ENCODE results near the gene HECTD2. TPM values are rescaled to one million over a fixed set of nuclear protein-coding genes. Genes with fewer than 3 reads are reported as not detected.

Gene HECTD2
- total and polyA plus RNA-seq, 9 of the 15 experiments (the other 6 are each of a cell fraction or from before 2014, with no cell fraction given), result 1.3 to 5.9 (median 3.9) TPM

DNA sequence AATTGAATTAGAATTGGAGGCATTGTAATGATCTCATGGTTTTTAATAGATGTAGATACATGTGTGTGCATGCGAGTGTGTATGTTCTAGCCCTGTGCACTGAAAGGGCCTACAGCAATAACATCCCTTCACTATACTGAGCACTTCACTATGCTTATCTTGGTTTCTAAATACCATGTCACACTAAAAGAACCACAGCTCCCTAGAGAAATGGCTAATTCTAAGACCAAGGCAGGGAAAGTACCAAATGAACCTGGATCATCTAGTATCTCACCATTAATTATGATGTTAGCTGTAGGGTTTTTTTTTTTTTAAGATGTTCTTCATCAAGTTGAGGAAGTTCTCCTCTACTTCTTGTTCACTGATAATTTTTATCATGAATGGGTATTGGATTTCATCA is 55.1 kb downstream of the HECTD2 start (continued):
- TF ChIP-seq, protein P1, sequence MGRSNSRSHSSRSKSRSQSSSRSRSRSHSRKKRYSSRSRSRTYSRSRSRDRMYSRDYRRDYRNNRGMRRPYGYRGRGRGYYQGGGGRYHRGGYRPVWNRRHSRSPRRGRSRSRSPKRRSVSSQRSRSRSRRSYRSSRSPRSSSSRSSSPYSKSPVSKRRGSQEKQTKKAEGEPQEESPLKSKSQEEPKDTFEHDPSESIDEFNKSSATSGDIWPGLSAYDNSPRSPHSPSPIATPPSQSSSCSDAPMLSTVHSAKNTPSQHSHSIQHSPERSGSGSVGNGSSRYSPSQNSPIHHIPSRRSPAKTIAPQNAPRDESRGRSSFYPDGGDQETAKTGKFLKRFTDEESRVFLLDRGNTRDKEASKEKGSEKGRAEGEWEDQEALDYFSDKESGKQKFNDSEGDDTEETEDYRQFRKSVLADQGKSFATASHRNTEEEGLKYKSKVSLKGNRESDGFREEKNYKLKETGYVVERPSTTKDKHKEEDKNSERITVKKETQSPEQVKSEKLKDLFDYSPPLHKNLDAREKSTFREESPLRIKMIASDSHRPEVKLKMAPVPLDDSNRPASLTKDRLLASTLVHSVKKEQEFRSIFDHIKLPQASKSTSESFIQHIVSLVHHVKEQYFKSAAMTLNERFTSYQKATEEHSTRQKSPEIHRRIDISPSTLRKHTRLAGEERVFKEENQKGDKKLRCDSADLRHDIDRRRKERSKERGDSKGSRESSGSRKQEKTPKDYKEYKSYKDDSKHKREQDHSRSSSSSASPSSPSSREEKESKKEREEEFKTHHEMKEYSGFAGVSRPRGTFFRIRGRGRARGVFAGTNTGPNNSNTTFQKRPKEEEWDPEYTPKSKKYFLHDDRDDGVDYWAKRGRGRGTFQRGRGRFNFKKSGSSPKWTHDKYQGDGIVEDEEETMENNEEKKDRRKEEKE (IDR thresholded peaks at IDR 0.05; ENCODE audit: borderline replicate concordance in 1 of 2, control insufficient read depth in 1 of 2, low read depth in 2 of 2, low read length in 1 of 2), result no peak
- TF ChIP-seq RB1 (IDR thresholded peaks at IDR 0.05; ENCODE audit: low read depth), result no peak
- TF ChIP-seq ZNF830 (CRISPR knock-in tag; IDR thresholded peaks at IDR 0.05), result no peak
- no peak for TF ChIP-seq ZNF408 (CRISPR knock-in tag; IDR thresholded peaks at IDR 0.05; ENCODE audit: low read depth)
- TF ChIP-seq CCNT2 (IDR thresholded peaks at IDR 0.05; ENCODE audit: borderline replicate concordance, extremely low read depth, insufficient read length, low read depth, low read length), result no peak
- TF ChIP-seq, protein P2, sequence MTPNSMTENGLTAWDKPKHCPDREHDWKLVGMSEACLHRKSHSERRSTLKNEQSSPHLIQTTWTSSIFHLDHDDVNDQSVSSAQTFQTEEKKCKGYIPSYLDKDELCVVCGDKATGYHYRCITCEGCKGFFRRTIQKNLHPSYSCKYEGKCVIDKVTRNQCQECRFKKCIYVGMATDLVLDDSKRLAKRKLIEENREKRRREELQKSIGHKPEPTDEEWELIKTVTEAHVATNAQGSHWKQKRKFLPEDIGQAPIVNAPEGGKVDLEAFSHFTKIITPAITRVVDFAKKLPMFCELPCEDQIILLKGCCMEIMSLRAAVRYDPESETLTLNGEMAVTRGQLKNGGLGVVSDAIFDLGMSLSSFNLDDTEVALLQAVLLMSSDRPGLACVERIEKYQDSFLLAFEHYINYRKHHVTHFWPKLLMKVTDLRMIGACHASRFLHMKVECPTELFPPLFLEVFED (CRISPR knock-in tag; conservative IDR thresholded peaks at IDR 0.05), result no peak
- TF ChIP-seq, protein P3, sequence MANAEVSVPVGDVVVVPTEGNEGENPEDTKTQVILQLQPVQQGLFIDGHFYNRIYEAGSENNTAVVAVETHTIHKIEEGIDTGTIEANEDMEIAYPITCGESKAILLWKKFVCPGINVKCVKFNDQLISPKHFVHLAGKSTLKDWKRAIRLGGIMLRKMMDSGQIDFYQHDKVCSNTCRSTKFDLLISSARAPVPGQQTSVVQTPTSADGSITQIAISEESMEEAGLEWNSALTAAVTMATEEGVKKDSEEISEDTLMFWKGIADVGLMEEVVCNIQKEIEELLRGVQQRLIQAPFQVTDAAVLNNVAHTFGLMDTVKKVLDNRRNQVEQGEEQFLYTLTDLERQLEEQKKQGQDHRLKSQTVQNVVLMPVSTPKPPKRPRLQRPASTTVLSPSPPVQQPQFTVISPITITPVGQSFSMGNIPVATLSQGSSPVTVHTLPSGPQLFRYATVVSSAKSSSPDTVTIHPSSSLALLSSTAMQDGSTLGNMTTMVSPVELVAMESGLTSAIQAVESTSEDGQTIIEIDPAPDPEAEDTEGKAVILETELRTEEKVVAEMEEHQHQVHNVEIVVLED (CRISPR knock-in tag; IDR thresholded peaks at IDR 0.05), result no peak
- TF ChIP-seq EWSR1 (IDR thresholded peaks at IDR 0.05; ENCODE audit: borderline replicate concordance, low read depth, partially characterized antibody), result no peak
- TF ChIP-seq, protein P4, sequence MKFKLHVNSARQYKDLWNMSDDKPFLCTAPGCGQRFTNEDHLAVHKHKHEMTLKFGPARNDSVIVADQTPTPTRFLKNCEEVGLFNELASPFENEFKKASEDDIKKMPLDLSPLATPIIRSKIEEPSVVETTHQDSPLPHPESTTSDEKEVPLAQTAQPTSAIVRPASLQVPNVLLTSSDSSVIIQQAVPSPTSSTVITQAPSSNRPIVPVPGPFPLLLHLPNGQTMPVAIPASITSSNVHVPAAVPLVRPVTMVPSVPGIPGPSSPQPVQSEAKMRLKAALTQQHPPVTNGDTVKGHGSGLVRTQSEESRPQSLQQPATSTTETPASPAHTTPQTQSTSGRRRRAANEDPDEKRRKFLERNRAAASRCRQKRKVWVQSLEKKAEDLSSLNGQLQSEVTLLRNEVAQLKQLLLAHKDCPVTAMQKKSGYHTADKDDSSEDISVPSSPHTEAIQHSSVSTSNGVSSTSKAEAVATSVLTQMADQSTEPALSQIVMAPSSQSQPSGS (CRISPR knock-in tag; IDR thresholded peaks at IDR 0.05), result no peak
- no peak for TF ChIP-seq NCOA4 (IDR thresholded peaks at IDR 0.05; ENCODE audit: partially characterized antibody)
- TF ChIP-seq ZNF431 (CRISPR knock-in tag; IDR thresholded peaks at IDR 0.05), result no peak
- TF ChIP-seq CC2D1A (IDR thresholded peaks at IDR 0.05), result no peak
- TF ChIP-seq, protein P5, sequence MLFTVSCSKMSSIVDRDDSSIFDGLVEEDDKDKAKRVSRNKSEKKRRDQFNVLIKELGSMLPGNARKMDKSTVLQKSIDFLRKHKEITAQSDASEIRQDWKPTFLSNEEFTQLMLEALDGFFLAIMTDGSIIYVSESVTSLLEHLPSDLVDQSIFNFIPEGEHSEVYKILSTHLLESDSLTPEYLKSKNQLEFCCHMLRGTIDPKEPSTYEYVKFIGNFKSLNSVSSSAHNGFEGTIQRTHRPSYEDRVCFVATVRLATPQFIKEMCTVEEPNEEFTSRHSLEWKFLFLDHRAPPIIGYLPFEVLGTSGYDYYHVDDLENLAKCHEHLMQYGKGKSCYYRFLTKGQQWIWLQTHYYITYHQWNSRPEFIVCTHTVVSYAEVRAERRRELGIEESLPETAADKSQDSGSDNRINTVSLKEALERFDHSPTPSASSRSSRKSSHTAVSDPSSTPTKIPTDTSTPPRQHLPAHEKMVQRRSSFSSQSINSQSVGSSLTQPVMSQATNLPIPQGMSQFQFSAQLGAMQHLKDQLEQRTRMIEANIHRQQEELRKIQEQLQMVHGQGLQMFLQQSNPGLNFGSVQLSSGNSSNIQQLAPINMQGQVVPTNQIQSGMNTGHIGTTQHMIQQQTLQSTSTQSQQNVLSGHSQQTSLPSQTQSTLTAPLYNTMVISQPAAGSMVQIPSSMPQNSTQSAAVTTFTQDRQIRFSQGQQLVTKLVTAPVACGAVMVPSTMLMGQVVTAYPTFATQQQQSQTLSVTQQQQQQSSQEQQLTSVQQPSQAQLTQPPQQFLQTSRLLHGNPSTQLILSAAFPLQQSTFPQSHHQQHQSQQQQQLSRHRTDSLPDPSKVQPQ (CRISPR knock-in tag; IDR thresholded peaks at IDR 0.05; ENCODE audit: borderline replicate concordance), result no peak

All from K562 (cell line).